Activated CD4-positive, alpha-beta T cell treated with anti-CD3 and anti-CD28 coated beads for 1 hour (primary cell): Measurements from ENCODE around the gene TGFBI.

Experiments
- DNase-seq: peaks from one replicate; pipeline ENCODE4 v3.0.0-alpha.2; 2020

TGFBI gene

DNA sequence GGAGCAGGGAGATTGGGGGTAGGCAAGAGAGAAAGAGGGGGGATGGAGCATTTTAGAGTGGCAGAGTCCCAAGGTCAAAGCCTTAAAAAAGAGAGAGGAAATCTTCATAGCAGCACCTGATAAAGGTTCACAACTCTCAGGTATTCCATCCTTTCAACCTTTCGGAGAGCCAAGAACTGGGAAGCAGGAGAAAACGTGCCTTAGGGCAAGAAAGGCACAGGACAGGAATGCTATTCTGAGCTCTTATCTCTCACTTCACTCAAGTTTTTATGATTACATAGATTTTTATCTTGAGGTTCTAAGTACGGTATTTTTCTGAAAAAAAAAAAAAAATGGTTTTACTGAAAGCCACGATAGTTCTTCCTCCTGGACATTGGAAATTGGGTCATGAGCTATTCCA lies 69.4 kb downstream of the TGFBI start:
- DNase-seq = no peak

DNA sequence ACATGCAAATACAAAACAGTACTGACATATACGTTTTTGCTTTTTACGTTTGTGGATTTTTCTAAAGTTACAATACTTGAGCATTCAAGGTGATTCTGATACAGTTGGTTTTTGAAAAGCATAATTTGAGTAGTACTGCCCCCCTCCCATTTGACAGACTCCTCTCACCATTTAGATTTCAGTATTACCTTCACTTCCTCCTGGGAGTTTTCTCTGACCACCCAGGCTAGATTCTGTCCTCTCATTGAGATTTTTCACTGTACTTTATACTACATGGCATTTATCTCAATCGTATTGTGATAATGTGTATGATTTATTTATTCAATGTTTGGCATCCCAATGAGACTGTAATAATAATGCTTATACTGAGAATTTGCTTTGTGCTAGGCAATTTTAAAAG lies 71.1 kb downstream of the TGFBI start:
- no peak for DNase-seq

DNA sequence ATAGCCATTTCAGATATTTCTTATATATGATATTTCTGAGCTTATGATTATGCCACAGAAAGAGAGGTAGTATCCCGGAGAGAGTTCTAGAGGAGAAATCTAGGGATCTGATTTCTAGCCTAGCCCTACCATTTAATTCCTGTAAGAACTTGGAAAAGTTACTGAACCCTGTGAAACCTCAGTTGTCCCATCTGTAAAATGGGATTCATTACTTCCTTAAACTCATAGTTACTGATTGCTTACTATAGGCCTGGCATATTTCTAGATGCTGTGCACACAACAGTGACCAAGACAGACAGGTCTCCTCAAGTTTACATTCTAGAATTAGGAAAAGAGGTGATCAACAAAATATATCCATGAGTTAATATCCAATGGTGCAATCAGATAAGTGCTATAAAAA lies 73.1 kb downstream of the TGFBI start:
- DNase-seq = no peak

DNA sequence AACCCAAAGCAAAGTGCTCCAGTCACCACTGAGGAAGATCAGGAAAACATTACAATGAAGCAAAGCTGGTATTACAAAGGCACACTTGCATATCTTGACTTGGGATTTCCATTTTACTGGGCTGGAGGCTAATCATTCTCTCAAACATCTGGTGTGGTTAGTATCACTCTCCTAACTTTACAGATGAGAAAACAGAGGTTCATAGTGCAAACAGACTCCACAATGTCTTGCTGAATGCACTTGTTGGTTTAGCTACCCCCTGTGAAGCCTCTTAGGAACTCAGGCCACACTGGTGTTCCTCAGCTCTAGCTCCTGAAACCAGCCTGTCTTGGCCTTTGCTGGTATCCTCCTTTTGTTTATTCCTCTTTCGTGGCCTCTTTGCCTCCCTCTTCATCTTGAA lies 74.3 kb downstream of the TGFBI start:
- no peak for DNase-seq

DNA sequence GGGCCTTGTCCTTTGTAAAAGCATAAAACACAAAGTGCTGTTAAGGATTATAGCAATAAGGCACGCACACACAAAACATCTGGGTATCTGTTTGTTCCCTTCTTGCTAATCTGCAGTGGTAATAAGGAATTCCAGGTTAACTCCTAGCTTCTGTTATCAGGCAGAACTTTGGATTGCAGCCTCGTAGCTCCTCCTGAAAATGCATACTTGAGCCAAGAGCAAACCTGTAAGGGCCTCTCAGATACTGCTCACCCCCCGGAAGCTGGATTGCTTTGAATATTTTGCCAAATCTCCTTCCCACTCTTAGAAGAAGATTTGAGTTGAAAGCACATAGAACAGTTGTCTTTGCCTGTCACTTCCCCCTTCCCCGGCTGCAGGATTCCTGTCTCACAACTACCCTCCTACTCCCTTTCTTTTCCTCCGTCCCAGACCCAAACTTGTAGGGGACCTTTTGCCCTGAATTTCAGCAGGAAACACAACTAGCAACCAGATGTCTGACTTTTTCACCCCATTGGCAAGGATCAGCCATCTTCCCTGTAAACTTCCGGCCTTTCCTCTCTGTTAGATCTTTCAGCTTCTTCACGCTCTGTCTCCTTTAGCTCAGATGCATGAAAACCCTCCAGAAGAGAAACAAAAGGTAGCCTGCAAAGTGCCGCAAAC lies 75.6 kb downstream of the TGFBI start:
- no peak for DNase-seq

DNA sequence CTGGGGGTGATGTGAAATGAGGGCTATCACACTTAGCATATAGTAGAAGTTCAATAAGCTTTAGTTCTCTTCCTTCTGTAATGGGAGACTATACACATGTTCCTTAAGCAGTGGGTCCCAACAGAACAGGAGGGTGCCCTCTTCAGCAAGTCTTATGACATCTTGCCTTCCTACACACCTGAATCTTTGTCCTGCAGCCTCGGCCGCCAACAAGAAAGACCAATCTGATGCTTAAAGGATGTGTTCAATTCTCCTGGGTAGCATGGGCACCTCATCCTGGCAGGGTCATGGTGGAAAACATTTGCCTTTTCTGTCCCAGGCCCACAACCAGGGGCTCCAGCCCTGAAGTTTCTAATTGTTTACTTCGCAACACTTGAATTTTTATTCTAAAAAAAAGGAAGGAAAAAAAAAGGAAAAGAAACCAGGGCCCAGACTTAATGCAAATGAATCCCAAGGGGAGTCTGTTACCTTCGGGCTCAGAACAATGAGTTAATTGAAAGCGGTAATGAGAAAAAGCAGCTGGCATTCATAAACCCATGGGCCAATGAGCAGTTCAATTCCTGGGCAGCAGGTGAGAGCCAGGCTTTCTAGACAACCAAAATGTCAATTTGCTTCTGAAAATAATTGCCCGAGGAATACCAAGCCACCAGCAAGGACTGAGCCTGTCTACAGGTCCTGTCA lies 77.7 kb downstream of the TGFBI start:
- no peak for DNase-seq

DNA sequence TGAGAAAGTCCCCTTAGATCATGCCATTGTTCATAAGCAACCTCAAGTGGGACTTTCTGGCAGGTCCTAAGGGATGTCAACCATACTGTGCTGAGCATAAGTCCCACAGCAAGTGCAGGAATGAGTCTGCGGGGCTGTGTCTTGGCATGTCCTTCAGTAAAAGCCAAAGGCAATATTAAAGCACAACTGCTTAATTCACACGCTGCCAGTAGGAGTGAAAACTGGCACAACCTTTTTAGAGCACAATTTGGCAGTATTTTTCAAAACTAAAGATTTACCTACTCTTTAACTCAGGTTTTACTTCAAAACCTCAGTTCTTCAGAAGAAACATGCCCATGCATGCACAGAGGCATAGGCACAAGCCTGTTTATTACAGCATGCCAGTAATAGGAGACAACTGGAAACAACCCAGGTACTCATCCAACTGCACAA lies 79.4 kb downstream of the TGFBI start:
- no peak for DNase-seq

DNA sequence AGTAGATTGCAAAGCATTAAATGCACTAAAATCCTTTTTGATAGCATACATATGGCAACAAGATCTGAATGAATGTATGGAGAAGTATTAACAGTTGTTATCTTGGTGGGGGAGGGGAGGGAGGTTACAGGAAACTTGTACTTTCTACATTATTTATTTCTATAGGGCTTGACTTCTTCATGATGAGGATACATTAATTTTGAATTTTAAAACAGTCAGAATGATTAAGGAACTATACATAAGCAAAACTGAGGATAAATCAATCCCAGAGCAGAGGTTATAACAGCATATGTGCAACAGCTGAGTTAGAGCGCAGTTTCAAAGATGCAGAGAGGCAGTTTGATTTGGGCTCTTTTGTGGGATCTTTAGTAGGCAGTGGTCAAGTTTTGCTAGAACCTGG lies 80.0 kb downstream of the TGFBI start:
- DNase-seq = no peak

DNA sequence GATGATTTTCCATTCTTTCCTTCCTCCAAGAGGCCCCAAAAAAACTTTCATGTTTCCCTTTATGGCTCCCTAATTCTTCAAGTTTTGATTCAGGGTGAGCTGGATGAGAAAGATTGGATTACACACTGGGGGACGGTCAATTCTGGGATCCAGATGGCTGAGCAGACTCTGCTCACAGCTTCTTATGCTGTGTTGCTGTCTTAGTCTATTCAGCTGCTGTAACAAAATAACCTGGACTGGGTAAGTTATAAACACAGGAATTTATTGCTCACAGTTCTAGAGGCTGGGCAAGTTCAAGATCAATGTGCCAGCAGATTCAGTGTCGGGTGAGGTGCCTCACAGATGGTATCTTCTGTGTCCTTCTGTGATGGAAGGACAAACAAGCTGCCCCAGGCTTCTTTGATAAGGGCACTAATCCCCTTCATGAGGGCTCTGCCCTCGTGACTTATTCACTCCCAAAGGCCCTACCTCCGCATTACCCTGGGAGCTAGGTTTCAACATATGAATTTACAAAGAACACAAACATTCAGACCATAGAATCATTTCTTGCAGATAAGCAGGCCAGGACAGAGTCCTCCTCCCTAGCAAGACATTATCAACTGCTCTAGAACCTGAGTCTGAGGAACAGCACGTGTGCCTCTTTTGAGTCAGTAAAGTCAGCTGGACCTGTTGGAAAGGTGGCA lies 80.8 kb downstream of the TGFBI start:
- no peak for DNase-seq
